Measurements from ENCODE around the gene CRABP2. TPM values are rescaled to one million over a fixed set of nuclear protein-coding genes. Genes with fewer than 3 reads are reported as not detected.

The CRABP2 gene
- total and polyA plus RNA-seq, 12 donors = 0.25 to 2.7 (median 1.3) TPM; not detected in 1

GRCh38 chr1:156655151-156655903 lies 50.1 kb downstream of the CRABP2 start:
- ATAC-seq (no peak), DNase-seq (no peak)
- intact Hi-C loops (cut with DNase I) = loop anchor here in 5 of 10 donors (1.0 to 10.0 kb wide), 5 partner anchors 33 to 271 kb away; no protein-coding TSS in a partner anchor
- H3K4me1 ChIP-seq = peaks cover 15 to 37% (median 31%) of the 10 kb centered on the region in 9 donors
- TF ChIP-seq CTCF (IDR thresholded peaks at IDR 0.05) = no peak
- H3K9me3 ChIP-seq = no peaks in the 10 kb centered on the region
- no peak overlapping the region for H3K27ac ChIP-seq
- H3K36me3 ChIP-seq = no peaks in the 10 kb centered on the region
- peaks cover 0 to 66% (median 38%) of the 10 kb centered on the region in 7 donors for H3K27me3 ChIP-seq
- WGBS, 2 donors = 60 to 72% methylated on average over 2 of the region's 2 CpGs
- no peak overlapping the region for H3K4me3 ChIP-seq

- DNase-seq (no peak), ATAC-seq (no peak)
- Histone ChIP-seq H3K4me1 (peaks cover 14 to 31% (median 25%) of the 10 kb centered on the region in 9 donors), H3K36me3 (no peaks in the 10 kb centered on the region), H3K27me3 (peaks cover 0 to 66% (median 40%) of the 10 kb centered on the region in 7 donors), H3K27ac (no peak overlapping the region), H3K4me3 (no peak overlapping the region), H3K9me3 (no peaks in the 10 kb centered on the region)
- no peak for TF ChIP-seq CTCF (IDR thresholded peaks at IDR 0.05)
- intact Hi-C loops (cut with DNase I) = loop anchor here in 5 of 10 donors (1.0 to 10.0 kb wide), 5 partner anchors 32 to 270 kb away; no protein-coding TSS in a partner anchor
- WGBS, 2 donors = 65 to 72% methylated on average over 1 of the region's 1 CpG
Measured at GRCh38 chr1:156654700-156655099, 50.7 kb downstream of the CRABP2 start.

GRCh38 chr1:156652992-156653355 lies 52.4 kb downstream of the CRABP2 start:
- no peak for ATAC-seq
- H3K27ac ChIP-seq = no peak overlapping the region
- 83 to 84% methylated on average over 9 of the region's 9 CpGs for WGBS, 2 donors
- no peaks in the 10 kb centered on the region for H3K9me3 ChIP-seq
- intact Hi-C loops (cut with DNase I) = loop anchor here in 1 of 10 donors (10.0 kb wide), 1 partner anchor 268 kb away; no protein-coding TSS in a partner anchor
- H3K4me1 ChIP-seq = peaks cover 8 to 17% (median 16%) of the 10 kb centered on the region in 9 donors
- no peak overlapping the region for H3K4me3 ChIP-seq
- DNase-seq = no peak
- H3K27me3 ChIP-seq = peaks cover 0 to 73% (median 47%) of the 10 kb centered on the region in 7 donors
- TF ChIP-seq CTCF (IDR thresholded peaks at IDR 0.05) = no peak
- no peaks in the 10 kb centered on the region for H3K36me3 ChIP-seq

- Histone ChIP-seq H3K36me3 (no peaks in the 10 kb centered on the region), H3K27me3 (peaks cover 0 to 73% (median 52%) of the 10 kb centered on the region in 7 donors), H3K4me3 (no peak overlapping the region), H3K27ac (no peak overlapping the region), H3K9me3 (no peaks in the 10 kb centered on the region), H3K4me1 (peaks cover 8 to 12% (median 10%) of the 10 kb centered on the region in 9 donors)
- ATAC-seq = no peak
- no peak for TF ChIP-seq CTCF (IDR thresholded peaks at IDR 0.05)
- DNase-seq = no peak
- WGBS, 2 donors = 47 to 51% methylated on average over 16 of the region's 16 CpGs
- intact Hi-C loops (cut with DNase I) = loop anchor here in 1 of 10 donors (10.0 kb wide), 1 partner anchor 268 kb away; no protein-coding TSS in a partner anchor
Measured at GRCh38 chr1:156652131-156652991, 53.0 kb downstream of the CRABP2 start.

Data from heart right ventricle (tissue), 16 donors.